ENCODE results near the gene HOXC9.

HOXC9 gene

GRCh38 chr12:53963005-53963404, 37.0 kb upstream of the HOXC9 start:
- DNase-seq: no peak

- no peak for DNase-seq
Measured at GRCh38 chr12:53963434-53964314, 36.3 kb upstream of the HOXC9 start.

DNA sequence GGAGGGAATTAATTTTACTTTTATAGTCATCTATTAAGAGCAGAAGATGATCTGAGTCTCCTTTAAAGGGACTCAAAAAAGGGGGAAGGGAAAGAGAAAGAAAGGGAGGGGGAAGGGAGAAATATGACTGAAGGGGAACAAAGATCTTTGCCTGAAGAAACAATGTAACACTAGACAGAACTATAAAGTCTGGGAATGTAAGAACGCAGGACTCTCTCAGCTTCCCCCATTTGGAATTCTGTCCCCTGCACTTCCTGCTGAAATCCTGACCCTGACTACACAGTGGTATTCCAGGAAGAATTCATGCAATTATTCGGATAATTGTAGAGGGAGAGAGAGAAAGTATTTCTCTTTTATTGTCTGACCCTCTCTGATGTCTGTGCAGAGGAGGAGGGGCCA, 35.6 kb upstream of the HOXC9 start:
- DNase-seq: no peak

DNA sequence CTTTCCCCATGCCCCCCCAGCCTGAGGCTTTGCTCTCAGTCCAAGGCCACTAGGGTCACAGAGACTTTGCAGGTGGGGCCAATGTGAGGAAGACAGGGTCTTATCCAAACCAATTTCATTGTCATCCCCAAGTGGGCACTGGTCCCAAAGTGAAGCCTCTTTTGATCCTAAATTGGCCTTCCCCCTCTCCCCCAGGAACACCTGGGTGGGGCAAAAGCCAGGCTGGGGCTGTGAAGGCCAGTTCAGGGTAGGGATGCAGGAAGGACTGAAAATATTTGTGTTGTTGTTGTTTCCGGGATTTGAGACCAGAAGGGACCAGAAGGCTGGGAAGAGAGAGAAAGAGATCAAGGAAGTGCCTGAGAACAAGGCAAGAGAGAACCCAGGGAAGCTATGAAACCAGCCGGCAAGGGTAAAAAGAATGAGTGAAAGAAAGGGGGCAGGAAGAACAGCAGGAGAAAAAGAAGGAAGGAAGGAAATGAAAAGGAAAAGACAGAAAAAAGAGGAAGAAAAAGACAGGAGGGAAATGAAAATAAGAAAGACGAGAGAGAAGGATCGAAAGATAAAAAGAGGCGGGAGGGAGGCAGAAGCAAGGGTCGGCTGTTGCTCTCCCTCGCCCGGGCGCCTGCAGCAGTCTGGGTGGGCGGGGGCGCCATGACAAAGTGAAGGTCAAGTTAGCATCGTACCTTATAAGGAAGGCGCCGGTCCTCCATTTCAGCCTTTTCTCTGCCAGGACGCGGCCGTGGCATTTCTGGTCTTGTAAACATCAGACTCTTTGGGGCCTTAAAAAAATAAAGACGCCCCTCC, 34.5 kb upstream of the HOXC9 start:
- no peak for DNase-seq

GRCh38 chr12:53966085-53966384, 33.9 kb upstream of the HOXC9 start:
- DNase-seq: no peak

DNA sequence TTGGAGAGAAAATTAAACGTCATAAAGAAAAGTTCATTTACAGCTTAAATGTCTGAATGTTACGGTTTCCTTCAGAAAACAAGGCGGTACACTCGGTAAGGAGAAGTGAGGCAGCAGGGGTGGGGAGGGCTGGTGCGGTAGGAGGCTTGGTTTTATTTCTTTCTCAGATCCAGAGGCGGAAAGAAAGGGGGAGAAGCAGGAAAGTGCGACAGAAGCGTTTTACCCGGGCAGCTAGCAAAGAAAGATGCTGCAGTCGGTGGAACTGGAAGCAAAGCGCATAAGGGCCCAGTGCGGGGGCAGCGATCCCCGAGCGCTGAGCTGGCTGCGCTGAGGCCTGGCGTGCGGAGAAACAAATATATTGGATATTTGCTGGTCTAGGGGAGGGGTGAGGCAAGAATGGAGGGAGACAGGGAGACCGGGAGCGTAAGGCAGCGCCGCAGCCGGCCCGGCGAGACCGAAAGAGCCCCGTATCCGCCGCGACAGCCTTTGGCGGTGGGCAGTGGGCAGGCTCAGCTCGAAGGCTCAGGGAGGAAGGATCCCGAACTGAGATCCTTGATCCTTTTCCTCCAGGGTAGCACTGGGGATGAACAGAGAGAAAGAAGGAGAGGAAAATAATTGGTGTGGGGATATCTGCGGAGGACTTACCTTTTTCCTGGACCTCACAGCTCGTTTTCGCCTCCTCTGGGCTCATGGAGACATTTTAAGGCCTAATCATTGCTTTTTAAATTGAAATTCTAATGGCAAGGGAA, 33.4 kb upstream of the HOXC9 start:
- DNase-seq: no peak

DNA sequence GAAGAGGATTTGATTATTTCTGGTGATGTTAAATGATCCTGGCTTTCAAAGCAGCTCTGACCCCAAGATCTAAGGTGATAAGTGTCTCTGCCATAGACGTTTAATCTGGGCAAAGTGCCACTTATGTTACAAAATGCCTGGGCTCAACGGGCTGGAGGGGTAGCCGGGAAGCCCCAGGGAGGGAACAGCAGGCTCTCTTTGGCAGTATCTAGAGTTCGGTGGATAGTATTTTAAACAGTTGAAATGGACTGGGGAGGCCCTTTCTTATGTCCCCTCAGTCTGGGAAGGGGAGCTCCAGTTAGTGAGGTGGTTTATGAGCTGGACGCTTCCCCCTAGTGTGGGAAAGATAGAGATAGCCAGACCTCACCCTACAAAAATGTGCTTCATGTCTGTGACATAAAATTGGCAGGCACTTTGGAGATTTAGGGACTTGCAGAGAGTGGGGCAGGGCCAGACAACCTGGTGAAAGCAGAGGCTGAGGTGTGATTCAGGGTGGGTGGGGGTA, 32.5 kb upstream of the HOXC9 start:
- DNase-seq: no peak

DNA sequence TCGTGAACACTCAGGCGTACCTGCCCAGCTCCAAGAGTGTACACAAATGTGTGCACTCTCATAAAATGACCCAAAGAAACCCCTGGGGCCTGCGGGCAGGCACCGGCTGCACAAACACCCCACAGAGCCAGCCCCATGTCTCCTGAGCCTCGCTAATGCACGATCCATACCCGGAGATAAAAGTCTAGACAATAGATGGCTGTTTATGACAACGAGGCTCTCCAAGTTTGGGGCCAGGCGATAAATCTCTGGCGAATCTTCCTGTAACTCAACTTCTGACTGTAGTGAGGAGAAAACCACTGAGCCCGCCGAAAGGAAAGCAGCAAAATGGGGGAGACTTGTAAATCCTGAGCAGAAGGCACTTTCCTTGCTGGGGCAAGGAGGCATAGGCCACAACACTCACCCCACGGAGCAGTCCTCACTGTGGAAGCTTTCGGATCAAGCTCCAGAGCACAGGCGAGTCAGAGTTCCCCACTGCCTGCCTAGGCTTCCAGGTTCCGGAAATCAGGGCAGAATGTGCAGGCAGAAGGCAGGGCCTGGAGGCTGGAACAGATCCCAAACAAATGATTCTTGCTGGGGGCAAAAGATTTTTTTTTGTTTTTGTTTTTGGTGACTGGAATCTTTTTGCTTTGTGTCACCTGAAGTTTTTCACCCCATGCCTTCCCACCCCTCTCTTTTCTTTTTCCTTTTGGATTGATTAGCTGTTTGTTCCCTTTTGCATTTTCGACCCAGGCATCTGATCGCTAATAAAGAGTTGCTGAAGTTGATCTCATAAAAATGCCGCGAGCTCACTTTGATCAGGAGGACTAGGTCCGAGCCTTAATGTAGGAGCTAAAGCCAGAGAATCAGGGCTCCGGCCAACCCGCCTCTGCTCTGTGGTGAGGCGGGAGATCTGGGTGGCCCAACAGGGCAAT, 31.5 kb upstream of the HOXC9 start:
- DNase-seq: no peak

DNA sequence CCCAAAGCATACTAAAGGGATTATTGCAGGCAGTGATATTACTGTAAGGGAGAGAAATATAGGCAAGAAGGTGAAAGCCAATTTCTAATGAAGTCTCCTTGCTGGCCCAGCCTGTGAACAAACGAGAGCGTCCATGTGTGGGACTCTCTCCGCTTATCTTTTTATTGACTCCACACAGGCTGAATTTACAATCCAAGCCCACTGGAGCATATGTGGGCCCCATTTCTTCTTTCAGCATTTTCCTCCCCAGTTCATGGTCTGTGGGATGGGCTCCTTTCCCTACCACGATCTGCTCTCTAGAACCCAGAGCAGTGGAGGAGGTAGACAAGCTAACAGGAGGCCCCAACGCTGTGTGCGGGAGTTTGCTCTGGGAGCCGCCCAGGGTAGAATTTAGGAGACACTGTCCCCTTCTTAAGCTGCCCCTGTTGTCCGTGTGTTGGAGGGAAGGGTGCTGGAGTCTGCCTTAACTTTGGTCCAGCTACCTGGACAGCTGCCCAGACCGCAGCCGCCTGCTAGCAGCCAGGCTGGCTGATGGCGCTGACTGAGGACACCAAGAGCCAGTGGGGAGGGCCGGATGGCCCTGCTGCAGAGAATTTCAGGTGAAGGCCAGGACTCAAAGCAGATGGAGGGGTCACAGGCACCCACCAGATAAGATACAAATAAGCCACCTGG, 30.2 kb upstream of the HOXC9 start:
- DNase-seq: no peak

DNA sequence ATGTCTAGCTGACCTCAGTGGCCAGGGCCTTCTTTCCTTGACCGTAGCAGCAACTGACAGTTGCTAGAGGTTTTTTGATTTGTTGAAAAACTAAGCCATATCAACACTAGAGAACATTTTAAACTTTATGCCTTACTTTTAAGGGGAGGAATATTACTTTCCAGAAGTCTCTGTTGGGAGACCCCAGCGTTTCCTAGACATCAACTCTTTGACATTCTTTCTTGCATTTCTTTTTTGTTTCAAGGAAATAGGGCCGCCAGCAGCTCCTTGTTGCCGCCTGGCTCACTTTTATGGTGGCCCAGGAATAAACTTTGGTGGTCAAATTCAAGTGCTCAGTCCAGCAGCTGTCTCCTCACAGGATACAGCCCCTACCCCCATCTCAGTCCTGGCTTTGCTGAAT, 29.5 kb upstream of the HOXC9 start:
- no peak for DNase-seq

GRCh38 chr12:53971129-53971528, 28.8 kb upstream of the HOXC9 start:
- no peak for DNase-seq

DNA sequence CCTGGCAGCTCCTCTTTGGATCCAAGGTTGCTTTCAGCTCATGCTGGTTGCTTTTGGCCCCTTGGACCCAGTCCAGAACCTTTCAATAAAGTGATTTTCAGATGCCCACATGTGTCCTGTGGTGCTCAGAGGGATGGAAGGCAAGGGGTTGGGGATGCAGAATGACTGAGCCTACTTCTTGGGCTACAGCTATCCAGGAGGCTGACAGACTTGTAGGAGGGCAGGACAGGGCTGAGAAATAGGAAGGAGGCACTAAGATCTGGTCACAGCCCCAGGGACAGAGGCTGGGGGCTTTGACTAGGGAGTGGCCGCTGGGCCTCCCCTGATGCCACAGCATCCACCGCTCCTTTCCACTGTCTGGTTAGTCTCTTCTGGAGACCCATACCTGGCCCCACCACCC, 28.3 kb upstream of the HOXC9 start:
- no peak for DNase-seq

DNA sequence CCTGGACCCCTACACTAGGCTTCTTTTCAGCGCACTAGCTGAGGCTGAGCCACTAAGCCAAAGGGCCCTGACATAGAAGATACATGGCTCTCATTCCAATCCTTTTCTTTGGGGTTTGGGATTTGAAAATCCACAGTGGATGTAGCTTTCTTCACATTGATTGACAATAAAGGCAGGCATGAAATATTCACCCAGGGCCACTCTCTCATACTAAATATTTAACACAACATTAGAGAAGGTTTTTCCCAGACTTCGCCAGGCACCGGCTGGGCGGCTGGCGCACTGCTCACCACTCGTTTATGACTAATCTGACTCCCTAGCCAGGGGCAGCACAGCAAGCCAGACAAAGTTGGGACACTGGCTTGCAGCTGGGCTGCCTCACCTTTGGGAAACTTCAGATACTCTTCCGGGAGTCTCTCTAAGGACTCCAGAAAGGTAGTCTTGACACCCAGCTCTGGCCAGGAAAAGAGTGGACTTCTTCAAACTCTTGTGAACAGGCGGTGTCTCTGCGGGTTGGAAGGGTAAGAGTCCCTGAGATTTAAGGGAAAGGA, 27.7 kb upstream of the HOXC9 start:
- DNase-seq: no peak

DNA sequence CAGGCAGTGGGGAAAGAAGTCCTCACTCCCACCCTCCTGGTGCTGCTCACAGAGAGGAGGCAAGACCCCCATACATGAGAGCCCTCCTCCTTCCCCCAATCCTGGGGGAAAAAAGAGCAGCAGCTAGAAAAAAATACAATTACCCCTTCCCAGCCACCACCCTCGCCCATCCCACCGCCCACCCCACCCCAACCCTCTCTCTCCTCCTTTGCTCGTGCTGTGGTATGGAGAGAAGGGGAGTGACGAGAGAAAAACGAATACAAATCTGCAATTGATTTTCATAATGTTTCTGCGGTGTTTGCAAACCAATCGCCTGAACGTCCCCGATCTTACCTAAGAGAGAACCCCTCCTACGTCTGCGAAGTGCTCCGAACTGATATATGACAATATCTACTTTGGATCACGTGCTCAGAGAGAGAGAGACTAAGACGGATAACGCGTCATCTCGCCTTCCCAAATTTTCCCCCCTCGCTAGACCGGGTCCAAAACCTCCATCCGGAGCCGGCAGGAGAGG, 27.2 kb upstream of the HOXC9 start, which contains the start of gene HOXC11:
TSS of gene HOXC11 (plus strand) at position 405 of the 514 bp plus-strand sequence. CDS start 116 bp downstream, outside the sequence.
- DNase-seq: no peak

GRCh38 chr12:53973236-53974042, 26.5 kb upstream of the HOXC9 start:
- DNase-seq: no peak

DNA sequence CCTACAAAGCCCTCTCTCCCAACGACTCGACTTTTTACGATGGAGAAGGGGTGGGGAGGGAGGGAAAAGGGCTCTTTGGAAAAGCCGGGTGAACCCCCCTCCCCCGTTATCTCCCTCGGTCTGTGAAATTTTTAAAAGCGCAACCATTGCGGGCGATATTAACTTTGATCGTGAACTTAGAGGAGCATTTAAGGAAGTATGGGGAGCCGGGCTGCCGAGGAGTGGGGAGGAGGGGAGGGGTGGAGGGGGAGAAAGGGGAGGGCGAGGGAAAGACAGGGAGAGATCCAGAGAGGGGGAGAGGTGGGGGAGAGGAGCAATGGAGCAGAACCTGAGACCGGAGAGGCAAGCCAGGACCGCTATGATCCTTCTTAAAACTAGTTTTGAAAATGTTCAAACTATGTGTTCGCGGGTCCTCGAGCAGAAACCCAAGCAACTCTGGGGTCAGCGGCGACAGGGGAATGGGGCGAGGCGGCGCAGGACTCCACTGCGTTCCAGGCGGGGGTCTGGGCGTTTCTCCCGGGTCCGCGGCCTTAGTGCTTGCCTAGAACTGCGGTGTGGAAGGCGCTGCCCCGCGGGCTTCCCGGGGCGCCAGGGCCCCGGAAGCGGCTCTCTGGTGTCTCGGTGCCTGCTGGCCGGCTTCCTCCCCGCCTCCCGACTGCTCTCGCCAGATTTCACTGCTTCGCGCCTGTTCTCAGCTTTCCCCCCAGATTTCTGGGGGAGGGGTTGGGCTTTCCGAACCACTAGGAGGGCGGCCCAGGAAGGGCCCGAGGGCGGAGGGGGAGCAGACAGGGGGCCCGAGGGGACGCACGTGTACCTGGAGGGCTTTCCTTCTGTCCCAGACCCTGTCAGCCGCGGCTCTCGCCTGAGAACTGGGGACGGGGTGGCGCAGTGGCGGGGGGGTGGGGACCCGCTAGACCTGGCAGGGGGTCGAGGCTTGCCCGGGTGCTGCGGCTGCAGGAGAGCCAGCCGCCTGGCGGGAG, 25.6 kb upstream of the HOXC9 start, which contains the start of gene HOTAIR:
TSS of gene HOTAIR (minus strand) at position 871 of the 980 bp plus-strand sequence.
- DNase-seq: no peak

- no peak for DNase-seq
Measured at GRCh38 chr12:53975064-53975471, 24.9 kb upstream of the HOXC9 start.

Data from anterior cingulate cortex (tissue), 58 donors.